ACHN (cell line): ENCODE results near the gene STK32B.

Experiments used
- DNase-seq: peaks from one replicate; pipeline ENCODE4 v3.0.0-alpha.2; 2015
- in situ Hi-C: cut with HindIII; loops from 2 replicates; pipeline ENCODE4 v1.10.0; 2017; ENCODE audit warnings: low sequenced_read_pairs, low pct_ligation_motif_present, low pct_unique_long_range_greater_than_20kb

Gene STK32B

GRCh38 chr4:5541169-5541568, 489.9 kb downstream of the STK32B start:
- no peak for DNase-seq
- in situ Hi-C loops = no loop called here

GRCh38 chr4:5543681-5544080, 492.4 kb downstream of the STK32B start:
- in situ Hi-C loops = no loop called here
- no peak for DNase-seq

- no peak for DNase-seq
- in situ Hi-C loops = no loop called here
Observed at GRCh38 chr4:5544762-5545161, 493.5 kb downstream of the STK32B start.

- no peak for DNase-seq
- in situ Hi-C loops = no loop called here
Observed at GRCh38 chr4:5545271-5545670, 494.0 kb downstream of the STK32B start.

GRCh38 chr4:5547651-5548249, 496.5 kb downstream of the STK32B start:
- DNase-seq = no peak
- in situ Hi-C loops = no loop called here
